HCT116 (cell line): ENCODE data around the gene PLEKHA5. TPM values are rescaled to one million over a fixed set of nuclear protein-coding genes. Genes with fewer than 3 reads are reported as not detected.

ENCODE experiments used
- ATAC-seq: fragments of 200-7000 bp; cut with Tn5 transposase; 2 replicates; pipeline ENCODE4 v1.9.1; 2020; ENCODE audit warnings: mild to moderate bottlenecking, moderate library complexity
- BruUV-seq: library from RNA; stranded (reverse); fragments of 400-500 nt; replicated peaks from 2 replicates; lab custom pipeline; 2021; lab: Mats Ljungman, UMichigan
- CTCF ChIA-PET: fragments of 300-600 bp; sonication (Branson Sonifier 250); formaldehyde crosslinking; loops from one replicate; lab custom pipeline; 2021; ENCODE audit warnings: antibody characterized with exemption; lab: Charles Lee
- POLR2A ChIA-PET: fragments of 300-600, 350-600 bp; sonication (Branson Sonifier 250); formaldehyde crosslinking; loops from one replicate; lab custom pipeline; 2021; ENCODE audit warnings: antibody characterized with exemption; lab: Charles Lee
- RAD21 ChIA-PET, 2 experiments: fragments of 300-600 bp; sonication (Branson Sonifier 250); formaldehyde crosslinking; loops; one replicate each; lab custom pipeline; 2023; ENCODE audit warnings: low total read pairs in 2 of 2; ENCODE audit not compliant: uncharacterized antibody in 2 of 2, unreplicated experiment in 2 of 2, low non-redundant PET in 1 of 2; lab: Charles Lee
- DNase-seq: peaks from one replicate; pipeline ENCODE4 v3.0.0-alpha.2; 2010; ENCODE audit warnings: low read depth, low spot score
- H2AFZ ChIP-seq: fragments of 200-600 bp; shearing (Covaris generic), sonication (generic); 2 replicates; pipeline ENCODE4 v1.6.1; 2017; ENCODE audit warnings: low read depth, mixed run types, mixed read lengths, antibody characterized with exemption, low read length; ENCODE audit not compliant: poor library complexity, severe bottlenecking
- H3K27ac ChIP-seq: 2 replicates; pipeline ENCODE4 v1.5.1; 2012; ENCODE audit warnings: low read depth, low read length
- H3K27me3 ChIP-seq: fragments of 200-600 bp; sonication (generic); 2 replicates; pipeline ENCODE4 v1.6.1; 2016; ENCODE audit warnings: mixed run types, low read length, mixed read lengths; ENCODE audit not compliant: insufficient read depth
- H3K36me3 ChIP-seq, 2 experiments: fragments of 200-500 bp in 1 of 2; fragments of 200-600 bp in 1 of 2; sonication (Bioruptor generic) in 1 of 2; sonication (generic) in 1 of 2; 2 replicates each; pipeline versions ENCODE4 v1.5.1 to v1.6.1; 2014 to 2016; ENCODE audit warnings: low read length in 2 of 2, inconsistent platforms in 1 of 2, mixed read lengths in 1 of 2, mixed run types in 1 of 2; ENCODE audit not compliant: insufficient read depth in 2 of 2, control insufficient read depth in 1 of 2
- H3K4me1 ChIP-seq, 2 experiments: fragments of 200-600 bp in 1 of 2; sonication (generic) in 1 of 2; 2 replicates each; pipeline versions ENCODE4 v1.5.1 to v1.6.1; 2012 to 2017; ENCODE audit warnings: low read length in 2 of 2, inconsistent platforms in 1 of 2, mild to moderate bottlenecking in 1 of 2, mixed read lengths in 1 of 2, mixed run types in 1 of 2, moderate library complexity in 1 of 2; ENCODE audit not compliant: insufficient read depth in 2 of 2, control insufficient read depth in 1 of 2
- H3K4me2 ChIP-seq: fragments of 200-600 bp; sonication (generic); 2 replicates; pipeline ENCODE4 v1.6.1; 2017; ENCODE audit warnings: mixed run types, low read length, mixed read lengths
- H3K4me3 ChIP-seq, 2 experiments: fragments of 200-600 bp in 1 of 2; sonication (generic) in 1 of 2; replicated peaks in 1 of 2; 2 replicates each; pipeline ENCODE4 v1.5.1; 2011 to 2016; ENCODE audit warnings: low read length in 2 of 2, control low read depth in 1 of 2, low read depth in 1 of 2, mild to moderate bottlenecking in 1 of 2, mixed read lengths in 1 of 2, mixed run types in 1 of 2
- H3K79me2 ChIP-seq: fragments of 200-600 bp; sonication (generic); 2 replicates; pipeline ENCODE4 v1.6.1; 2017; ENCODE audit warnings: mild to moderate bottlenecking, mixed run types, low read length, moderate library complexity, mixed read lengths; ENCODE audit not compliant: insufficient read depth
- H3K9ac ChIP-seq: fragments of 200-600 bp; sonication (generic); 2 replicates; pipeline ENCODE4 v1.6.1; 2016; ENCODE audit warnings: low read length, mixed read lengths
- H3K9me2 ChIP-seq: fragments of 200-600 bp; sonication (generic), shearing (Covaris generic); 2 replicates; pipeline ENCODE4 v1.6.1; 2017; ENCODE audit warnings: mixed run types, mild to moderate bottlenecking, moderate library complexity; ENCODE audit not compliant: insufficient read depth
- H3K9me3 ChIP-seq, 2 experiments: fragments of 200-500 bp in 1 of 2; fragments of 200-600 bp in 1 of 2; sonication (Bioruptor generic) in 1 of 2; sonication (generic) in 1 of 2; 2 replicates each; pipeline ENCODE4 v1.6.1; 2014 to 2017; ENCODE audit warnings: low read length in 2 of 2, mixed read lengths in 2 of 2, inconsistent platforms in 1 of 2, low read depth in 1 of 2, mild to moderate bottlenecking in 1 of 2, mixed run types in 1 of 2, moderate library complexity in 1 of 2; ENCODE audit not compliant: control insufficient read depth in 1 of 2, insufficient read depth in 1 of 2
- H4K20me1 ChIP-seq: fragments of 200-600 bp; sonication (generic), shearing (Covaris generic); 2 replicates; pipeline ENCODE4 v1.6.1; 2017; ENCODE audit warnings: mixed run types, mild to moderate bottlenecking, moderate library complexity; ENCODE audit not compliant: insufficient read depth
- ATF3 ChIP-seq: IDR thresholded peaks from 2 replicates; pipeline ENCODE4 v1.6.1; 2012
- CBX3 ChIP-seq: IDR thresholded peaks from 2 replicates; pipeline ENCODE4 v1.6.1; 2012; ENCODE audit warnings: low read depth
- CEBPB ChIP-seq: IDR thresholded peaks from 2 replicates; pipeline ENCODE4 v1.6.1; 2012; ENCODE audit warnings: low read depth
- CTCF ChIP-seq, 3 experiments: fragments of 200-600 bp in 1 of 3; sonication (generic) in 1 of 3; IDR thresholded peaks in 2 of 3; conservative IDR thresholded peaks in 1 of 3; 2 replicates each; pipeline ENCODE4 v1.5.1; 2012 to 2017; ENCODE audit warnings: low read depth in 2 of 3, low read length in 2 of 3, antibody characterized with exemption in 1 of 3, borderline replicate concordance in 1 of 3, control low read depth in 1 of 3, mild to moderate bottlenecking in 1 of 3, mixed read lengths in 1 of 3, mixed run types in 1 of 3, moderate library complexity in 1 of 3; ENCODE audit not compliant: insufficient read depth in 1 of 3
- EGR1 ChIP-seq: IDR thresholded peaks from 2 replicates; pipeline ENCODE4 v1.6.1; 2012; ENCODE audit warnings: low read depth
- EZH2 ChIP-seq: fragments of 200-600 bp; sonication (generic); IDR thresholded peaks from 2 replicates; pipeline ENCODE4 v1.6.1; 2017; ENCODE audit warnings: antibody characterized with exemption, mixed run types
- EZH2phosphoT487 ChIP-seq: fragments of 200-600 bp; IDR thresholded peaks from 2 replicates; pipeline ENCODE4 v1.6.1; 2018; ENCODE audit warnings: antibody characterized with exemption, borderline replicate concordance
- FOSL1 ChIP-seq: IDR thresholded peaks from 2 replicates; pipeline ENCODE4 v1.6.1; 2012; ENCODE audit warnings: low read depth
- MAX ChIP-seq: IDR thresholded peaks from 2 replicates; pipeline ENCODE4 v1.6.1; 2012
- RAD21 ChIP-seq: IDR thresholded peaks from 2 replicates; pipeline ENCODE4 v1.6.1; 2012; ENCODE audit warnings: low read depth, mild to moderate bottlenecking
- SIN3A ChIP-seq: IDR thresholded peaks from 2 replicates; pipeline ENCODE4 v1.6.1; 2012; ENCODE audit warnings: low read depth
- SRF ChIP-seq: IDR thresholded peaks from 2 replicates; pipeline ENCODE4 v1.6.1; 2012; ENCODE audit warnings: low read depth
- YY1 ChIP-seq: IDR thresholded peaks from 2 replicates; pipeline ENCODE4 v1.6.1; 2011; ENCODE audit warnings: low read length, low read depth, moderate library complexity, mild to moderate bottlenecking; ENCODE audit not compliant: insufficient replicate concordance; ENCODE audit errors: extremely low read depth
- ZFX ChIP-seq: fragments of 450-650 bp; IDR thresholded peaks from 2 replicates; pipeline ENCODE4 v1.6.1; 2017
- ZNF274 ChIP-seq: fragments of 200-500 bp; sonication (Bioruptor generic); IDR thresholded peaks from 2 replicates; pipeline ENCODE4 v1.6.1; 2014; ENCODE audit warnings: mild to moderate bottlenecking, low read depth, low read length, inconsistent platforms
- intact Hi-C: fragments of 100-400 bp; cut with micrococcal nuclease; formaldehyde crosslinking; loops from 2 replicates; pipeline ENCODE4 v1.10.0; 2022
- total RNA-seq: library from RNA; stranded (reverse); gene quantifications from one replicate; pipeline ENCODE4 v1.2.1, GENCODE V29; 2021; ENCODE audit not compliant: unreplicated experiment
- TF ChIP-seq, protein P1 (sequence below): IDR thresholded peaks from 2 replicates; pipeline ENCODE4 v1.6.1; 2011; ENCODE audit warnings: mild to moderate bottlenecking, low read length, moderate library complexity; ENCODE audit not compliant: insufficient replicate concordance; ENCODE audit errors: extremely low read depth
- TF ChIP-seq, protein P2 (sequence below): IDR thresholded peaks from 2 replicates; pipeline ENCODE4 v1.6.1; 2012; ENCODE audit warnings: low read depth

Gene PLEKHA5
- total RNA-seq, 1 experiment from 2014 or later, result 18.9 TPM

- peaks cover 24% of the 10 kb centered on the region for H3K79me2 ChIP-seq
- no peak for TF ChIP-seq EGR1
- TF ChIP-seq ZNF274, result no peak
- TF ChIP-seq ZFX, result no peak
- TF ChIP-seq CTCF (IDR thresholded peaks at IDR 0.05 in 2 of 3, conservative IDR thresholded peaks at IDR 0.05 in 1 of 3; ENCODE audit: borderline replicate concordance in 1 of 3, insufficient read depth in 1 of 3, low read depth in 2 of 3, low read length in 2 of 3), result no peak
- no peak for TF ChIP-seq FOSL1
- no peak for TF ChIP-seq CBX3
- no peak for TF ChIP-seq EZH2phosphoT487
- TF ChIP-seq, protein P1, sequence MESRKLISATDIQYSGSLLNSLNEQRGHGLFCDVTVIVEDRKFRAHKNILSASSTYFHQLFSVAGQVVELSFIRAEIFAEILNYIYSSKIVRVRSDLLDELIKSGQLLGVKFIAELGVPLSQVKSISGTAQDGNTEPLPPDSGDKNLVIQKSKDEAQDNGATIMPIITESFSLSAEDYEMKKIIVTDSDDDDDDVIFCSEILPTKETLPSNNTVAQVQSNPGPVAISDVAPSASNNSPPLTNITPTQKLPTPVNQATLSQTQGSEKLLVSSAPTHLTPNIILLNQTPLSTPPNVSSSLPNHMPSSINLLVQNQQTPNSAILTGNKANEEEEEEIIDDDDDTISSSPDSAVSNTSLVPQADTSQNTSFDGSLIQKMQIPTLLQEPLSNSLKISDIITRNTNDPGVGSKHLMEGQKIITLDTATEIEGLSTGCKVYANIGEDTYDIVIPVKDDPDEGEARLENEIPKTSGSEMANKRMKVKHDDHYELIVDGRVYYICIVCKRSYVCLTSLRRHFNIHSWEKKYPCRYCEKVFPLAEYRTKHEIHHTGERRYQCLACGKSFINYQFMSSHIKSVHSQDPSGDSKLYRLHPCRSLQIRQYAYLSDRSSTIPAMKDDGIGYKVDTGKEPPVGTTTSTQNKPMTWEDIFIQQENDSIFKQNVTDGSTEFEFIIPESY, result no peak
- TF ChIP-seq CEBPB, result no peak
- TF ChIP-seq ATF3, result no peak
- TF ChIP-seq RAD21, result no peak
- TF ChIP-seq, protein P2, sequence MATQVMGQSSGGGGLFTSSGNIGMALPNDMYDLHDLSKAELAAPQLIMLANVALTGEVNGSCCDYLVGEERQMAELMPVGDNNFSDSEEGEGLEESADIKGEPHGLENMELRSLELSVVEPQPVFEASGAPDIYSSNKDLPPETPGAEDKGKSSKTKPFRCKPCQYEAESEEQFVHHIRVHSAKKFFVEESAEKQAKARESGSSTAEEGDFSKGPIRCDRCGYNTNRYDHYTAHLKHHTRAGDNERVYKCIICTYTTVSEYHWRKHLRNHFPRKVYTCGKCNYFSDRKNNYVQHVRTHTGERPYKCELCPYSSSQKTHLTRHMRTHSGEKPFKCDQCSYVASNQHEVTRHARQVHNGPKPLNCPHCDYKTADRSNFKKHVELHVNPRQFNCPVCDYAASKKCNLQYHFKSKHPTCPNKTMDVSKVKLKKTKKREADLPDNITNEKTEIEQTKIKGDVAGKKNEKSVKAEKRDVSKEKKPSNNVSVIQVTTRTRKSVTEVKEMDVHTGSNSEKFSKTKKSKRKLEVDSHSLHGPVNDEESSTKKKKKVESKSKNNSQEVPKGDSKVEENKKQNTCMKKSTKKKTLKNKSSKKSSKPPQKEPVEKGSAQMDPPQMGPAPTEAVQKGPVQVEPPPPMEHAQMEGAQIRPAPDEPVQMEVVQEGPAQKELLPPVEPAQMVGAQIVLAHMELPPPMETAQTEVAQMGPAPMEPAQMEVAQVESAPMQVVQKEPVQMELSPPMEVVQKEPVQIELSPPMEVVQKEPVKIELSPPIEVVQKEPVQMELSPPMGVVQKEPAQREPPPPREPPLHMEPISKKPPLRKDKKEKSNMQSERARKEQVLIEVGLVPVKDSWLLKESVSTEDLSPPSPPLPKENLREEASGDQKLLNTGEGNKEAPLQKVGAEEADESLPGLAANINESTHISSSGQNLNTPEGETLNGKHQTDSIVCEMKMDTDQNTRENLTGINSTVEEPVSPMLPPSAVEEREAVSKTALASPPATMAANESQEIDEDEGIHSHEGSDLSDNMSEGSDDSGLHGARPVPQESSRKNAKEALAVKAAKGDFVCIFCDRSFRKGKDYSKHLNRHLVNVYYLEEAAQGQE, result no peak
- no peak for TF ChIP-seq EZH2
- no peak for TF ChIP-seq YY1
- TF ChIP-seq SRF, result no peak
- TF ChIP-seq SIN3A, result no peak
- TF ChIP-seq MAX, result no peak
These were observed 97.8 kb downstream of the PLEKHA5 start for GRCh38 chr12:19227190-19227879.

More at GRCh38 chr12:19227190-19227879, 97.8 kb downstream of the PLEKHA5 start:
- Histone ChIP-seq H3K4me2 (no peak overlapping the region), H4K20me1 (no peaks in the 10 kb centered on the region), H2AFZ (no peak overlapping the region), H3K9me2 (no peaks in the 10 kb centered on the region), H3K27ac (no peak overlapping the region), H3K4me1 (no peaks in the 10 kb centered on the region), H3K27me3 (no peaks in the 10 kb centered on the region), H3K9me3 (no peaks in the 10 kb centered on the region), H3K9ac (no peak overlapping the region), H3K4me3 (no peak overlapping the region), H3K36me3 (no peaks in the 10 kb centered on the region)
- RAD21 ChIA-PET, result no interaction called here
- CTCF ChIA-PET, result no interaction called here
- no TSS peak for BruUV-seq
- intact Hi-C loops, result no loop called here
- ATAC-seq (no peak), DNase-seq (no peak)
- POLR2A ChIA-PET, result no interaction called here
